GM12864 (cell line): ENCODE results near the gene LRRFIP1.
"Not testable (repeated sequence)": the region's sequence is repeated elsewhere in the genome, so short reads cannot be mapped to it uniquely, and the experiment has no call there.

Source experiments
- DNase-seq: peaks from one replicate; pipeline ENCODE4 v3.0.0-alpha.2; 2011; ENCODE audit warnings: low read depth
- H3K4me3 ChIP-seq: 2 replicates; pipeline ENCODE4 v1.5.1; 2011; ENCODE audit warnings: mild to moderate bottlenecking, low read depth, low read length, control low read depth
- TF ChIP-seq, protein P1 (sequence below): IDR thresholded peaks from 2 replicates; pipeline ENCODE4 v1.5.1; 2011; ENCODE audit warnings: low read depth, mild to moderate bottlenecking, moderate library complexity, low read length, control low read depth, inconsistent platforms; ENCODE audit errors: missing control alignments

The LRRFIP1 gene

DNA sequence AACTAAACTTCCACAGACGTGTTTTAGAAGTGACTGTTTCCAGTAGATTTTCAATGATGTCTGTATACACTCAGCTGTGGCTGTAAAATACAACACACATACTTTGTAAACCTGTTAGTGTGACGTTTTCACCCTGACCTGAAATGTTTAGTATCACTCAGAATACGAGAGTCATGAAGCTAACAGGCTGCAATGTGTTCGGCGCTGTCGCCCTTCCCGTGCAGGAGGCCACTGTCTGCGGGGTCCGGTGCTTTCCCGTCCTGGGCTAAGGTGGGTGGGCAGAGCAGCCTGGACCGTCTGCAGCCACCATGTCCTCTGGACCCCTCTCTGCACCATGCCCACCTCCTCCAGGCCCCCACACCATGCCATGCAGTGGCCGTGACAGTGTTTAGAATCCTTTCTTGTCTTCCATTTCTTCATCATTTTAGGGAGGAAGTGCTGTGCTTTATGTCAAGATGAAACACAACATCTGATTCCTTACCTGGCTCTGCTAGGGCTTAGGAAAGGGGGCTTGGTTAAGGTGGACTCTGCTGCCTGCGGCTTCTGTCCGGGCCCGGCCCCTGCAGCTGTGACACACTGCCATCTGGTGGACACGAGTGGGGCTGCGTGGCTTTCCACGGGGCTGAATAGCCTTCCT is 117.3 kb downstream of the LRRFIP1 start:
- TF ChIP-seq, protein P1, sequence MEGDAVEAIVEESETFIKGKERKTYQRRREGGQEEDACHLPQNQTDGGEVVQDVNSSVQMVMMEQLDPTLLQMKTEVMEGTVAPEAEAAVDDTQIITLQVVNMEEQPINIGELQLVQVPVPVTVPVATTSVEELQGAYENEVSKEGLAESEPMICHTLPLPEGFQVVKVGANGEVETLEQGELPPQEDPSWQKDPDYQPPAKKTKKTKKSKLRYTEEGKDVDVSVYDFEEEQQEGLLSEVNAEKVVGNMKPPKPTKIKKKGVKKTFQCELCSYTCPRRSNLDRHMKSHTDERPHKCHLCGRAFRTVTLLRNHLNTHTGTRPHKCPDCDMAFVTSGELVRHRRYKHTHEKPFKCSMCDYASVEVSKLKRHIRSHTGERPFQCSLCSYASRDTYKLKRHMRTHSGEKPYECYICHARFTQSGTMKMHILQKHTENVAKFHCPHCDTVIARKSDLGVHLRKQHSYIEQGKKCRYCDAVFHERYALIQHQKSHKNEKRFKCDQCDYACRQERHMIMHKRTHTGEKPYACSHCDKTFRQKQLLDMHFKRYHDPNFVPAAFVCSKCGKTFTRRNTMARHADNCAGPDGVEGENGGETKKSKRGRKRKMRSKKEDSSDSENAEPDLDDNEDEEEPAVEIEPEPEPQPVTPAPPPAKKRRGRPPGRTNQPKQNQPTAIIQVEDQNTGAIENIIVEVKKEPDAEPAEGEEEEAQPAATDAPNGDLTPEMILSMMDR: peak; percentile 93
- H3K4me3 ChIP-seq: no peak overlapping the region
- DNase-seq: peak; percentile 13

GRCh38 chr2:237745250-237745613 is 117.8 kb downstream of the LRRFIP1 start:
- TF ChIP-seq, protein P1: no peak
- no peak for DNase-seq
- no peak overlapping the region for H3K4me3 ChIP-seq

DNA sequence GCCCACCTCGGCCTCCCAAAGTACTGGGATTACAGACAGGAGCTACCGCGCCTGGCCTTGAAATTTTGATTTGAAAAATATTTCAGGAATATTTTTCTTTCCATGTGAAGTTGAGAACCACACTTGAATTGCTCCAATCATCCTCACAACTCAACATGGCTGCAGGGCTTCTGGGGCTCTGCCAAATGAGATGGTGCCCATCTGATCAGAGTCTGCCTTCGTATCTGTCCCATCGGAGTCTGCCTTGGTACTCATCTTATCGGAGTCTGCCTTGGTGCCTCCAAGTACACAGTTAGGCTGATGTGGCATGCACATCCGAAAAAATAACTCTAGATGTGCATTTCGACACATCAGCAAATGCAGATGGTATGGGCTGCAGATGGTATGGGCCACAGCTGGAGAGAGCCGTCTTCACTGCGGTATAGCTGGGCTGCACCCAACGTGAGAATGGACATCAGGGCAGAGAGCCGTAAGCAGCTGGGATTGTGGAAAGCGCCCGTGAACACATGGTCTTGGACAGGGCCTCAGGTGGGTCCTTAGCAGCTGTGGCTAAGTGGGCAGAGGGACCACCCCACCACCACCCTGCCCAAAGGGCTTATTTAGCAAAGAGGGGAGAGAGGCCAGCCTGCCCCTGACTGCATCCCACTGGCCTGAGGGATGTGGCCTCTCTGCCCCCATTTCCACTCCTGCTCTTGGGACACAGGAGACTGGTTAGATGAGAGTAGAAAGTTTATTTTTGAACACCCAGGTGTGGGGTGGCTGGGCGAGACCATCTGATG is 119.1 kb downstream of the LRRFIP1 start:
- TF ChIP-seq, protein P1: no peak
- H3K4me3 ChIP-seq: no peak overlapping the region
- no peak for DNase-seq

DNA sequence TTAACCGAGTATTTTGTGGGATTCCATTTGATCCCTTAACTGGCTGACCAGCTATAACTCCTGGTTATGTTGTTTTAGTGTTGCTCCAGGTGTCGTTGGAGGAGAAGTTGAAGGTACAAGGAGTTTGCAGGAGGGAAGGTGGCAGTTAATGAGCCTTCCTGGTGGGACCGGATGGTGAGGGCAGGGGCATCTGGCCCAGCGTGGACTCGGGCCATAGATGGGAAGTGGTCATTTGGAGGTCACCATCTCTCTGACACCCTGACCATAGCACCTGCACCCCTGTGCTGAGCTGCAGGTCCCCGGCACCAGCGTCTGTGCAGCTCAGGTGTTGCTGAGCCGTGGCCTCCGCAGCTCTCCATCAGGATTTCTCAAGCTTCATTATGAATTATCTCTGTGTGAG is 119.8 kb downstream of the LRRFIP1 start:
- no peak for DNase-seq
- H3K4me3 ChIP-seq: no peak overlapping the region
- TF ChIP-seq, protein P1: no peak

DNA sequence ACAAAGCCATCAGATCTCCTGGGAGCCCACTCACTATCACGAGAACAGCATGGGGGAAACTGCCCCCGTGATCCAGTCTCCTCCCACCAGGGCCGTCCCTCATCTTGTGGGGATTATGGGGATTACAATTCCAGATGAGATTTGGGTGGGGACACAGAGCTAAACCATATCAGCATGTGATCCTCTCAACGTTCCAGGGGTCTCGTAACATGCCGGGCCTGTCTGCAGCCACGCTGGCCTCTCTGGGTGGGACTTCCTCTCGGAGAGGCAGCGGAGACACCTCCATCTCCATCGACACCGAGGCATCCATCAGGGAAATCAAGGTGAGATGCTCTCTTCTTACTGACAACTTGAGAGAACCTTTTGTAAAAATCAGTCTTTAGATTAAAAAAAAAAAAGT is 121.6 kb downstream of the LRRFIP1 start:
- no peak overlapping the region for H3K4me3 ChIP-seq
- no peak for DNase-seq
- TF ChIP-seq, protein P1: no peak

GRCh38 chr2:237749961-237750360 is 122.6 kb downstream of the LRRFIP1 start:
- no peak overlapping the region for H3K4me3 ChIP-seq
- no peak for DNase-seq
- TF ChIP-seq, protein P1: no peak

DNA sequence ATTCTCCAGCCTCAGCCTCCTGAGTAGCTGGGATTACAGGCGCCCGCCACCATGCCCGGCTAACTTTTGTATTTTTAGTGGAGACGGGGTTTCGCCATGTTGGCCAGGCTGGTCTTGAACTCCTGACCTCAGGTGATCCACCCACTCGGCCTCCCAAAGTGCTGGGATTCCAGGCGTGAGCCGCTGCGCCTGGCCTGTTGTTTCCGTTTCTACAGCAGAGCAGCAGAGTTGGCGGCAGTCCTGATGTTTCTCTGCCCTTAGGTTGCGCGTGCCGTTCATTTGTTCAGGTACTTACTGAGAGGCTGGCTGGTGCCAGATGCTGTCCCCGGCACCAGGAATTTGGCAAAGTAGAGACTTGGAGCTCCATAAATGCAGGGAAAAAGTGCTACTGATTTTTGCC is 123.1 kb downstream of the LRRFIP1 start:
- DNase-seq, H3K4me3 ChIP-seq: not testable (repeated sequence)
